GM23338 (cell line): ENCODE data around the gene IVL.

ENCODE experiments used
- EZH2phosphoT487 ChIP-seq: fragments of 200-600 bp; sonication (generic); IDR thresholded peaks from one replicate; pipeline ENCODE4 v1.8.1; 2018; ENCODE audit warnings: antibody characterized with exemption; ENCODE audit not compliant: unreplicated experiment
- JUNB ChIP-seq: IDR thresholded peaks from one replicate; pipeline ENCODE4 v1.6.1; 2016; ENCODE audit warnings: antibody characterized with exemption; ENCODE audit not compliant: unreplicated experiment

GRCh38 chr1:152866321-152866720, 42.0 kb upstream of the IVL start:
- no peak for TF ChIP-seq EZH2phosphoT487
- TF ChIP-seq JUNB: no peak
